Measurements from ENCODE around the gene RNU1-2. TPM values are rescaled to one million over a fixed set of nuclear protein-coding genes. Genes with fewer than 3 reads are reported as not detected.

RNU1-2 gene
- total RNA-seq, 2 donors from 2014 or later: under 0.01 TPM

GRCh38 chr1:16922885-16923431, 27.2 kb downstream of the RNU1-2 start:
- Histone ChIP-seq H3K27me3 (replicated peaks; ENCODE audit: insufficient read depth) (no peaks in the 10 kb centered on the region), H3K27ac (no peak overlapping the region), H3K9me3 (no peaks in the 10 kb centered on the region), H3K4me1 (ENCODE audit: control insufficient read depth in 1 of 2, low read depth in 2 of 2) (peaks cover 0 to 6% of the 10 kb centered on the region in 2 donors), H3K36me3 (no peaks in the 10 kb centered on the region), H3K4me3 (no peak overlapping the region)
- no peak for TF ChIP-seq CTCF (IDR thresholded peaks at IDR 0.05)
- DNase-seq (ENCODE audit: low spot score) (no peak), ATAC-seq (ENCODE audit: insufficient number of reproducible peaks, low FRiP score, low read depth) (no peak)

- H3K4me3 ChIP-seq: no peak overlapping the region
- H3K27me3 ChIP-seq (replicated peaks; ENCODE audit: insufficient read depth): no peaks in the 10 kb centered on the region
- H3K4me1 ChIP-seq (ENCODE audit: control insufficient read depth in 1 of 2, low read depth in 2 of 2): peaks cover 0 to 6% of the 10 kb centered on the region in 2 donors
- ATAC-seq (ENCODE audit: insufficient number of reproducible peaks, low FRiP score, low read depth): no peak
- TF ChIP-seq CTCF (IDR thresholded peaks at IDR 0.05): no peak
- H3K36me3 ChIP-seq: no peaks in the 10 kb centered on the region
- no peak overlapping the region for H3K27ac ChIP-seq
- DNase-seq (ENCODE audit: low spot score): no peak
- H3K9me3 ChIP-seq: no peaks in the 10 kb centered on the region
Observed at GRCh38 chr1:16924216-16924918, 28.6 kb downstream of the RNU1-2 start.

GRCh38 chr1:16924919-16925477, 29.2 kb downstream of the RNU1-2 start:
- DNase-seq (ENCODE audit: low spot score) (no peak), ATAC-seq (ENCODE audit: insufficient number of reproducible peaks, low FRiP score, low read depth) (no peak)
- TF ChIP-seq CTCF (IDR thresholded peaks at IDR 0.05): no peak
- Histone ChIP-seq H3K27ac (no peak overlapping the region), H3K4me1 (ENCODE audit: control insufficient read depth in 1 of 2, low read depth in 2 of 2) (peaks cover 0 to 6% of the 10 kb centered on the region in 2 donors), H3K36me3 (no peaks in the 10 kb centered on the region), H3K27me3 (replicated peaks; ENCODE audit: insufficient read depth) (no peaks in the 10 kb centered on the region), H3K9me3 (no peaks in the 10 kb centered on the region), H3K4me3 (no peak overlapping the region)

GRCh38 chr1:16925635-16926490, 30.1 kb downstream of the RNU1-2 start:
- peaks cover 4% of the 10 kb centered on the region for H3K36me3 ChIP-seq
- DNase-seq (ENCODE audit: low spot score): no peak
- H3K27ac ChIP-seq: no peak overlapping the region
- no peaks in the 10 kb centered on the region for H3K9me3 ChIP-seq
- no peak overlapping the region for H3K4me3 ChIP-seq
- no peak for ATAC-seq (ENCODE audit: insufficient number of reproducible peaks, low FRiP score, low read depth)
- H3K27me3 ChIP-seq (replicated peaks; ENCODE audit: insufficient read depth): no peaks in the 10 kb centered on the region
- no peak for TF ChIP-seq CTCF (IDR thresholded peaks at IDR 0.05)
- peaks cover 0 to 6% of the 10 kb centered on the region in 2 donors for H3K4me1 ChIP-seq (ENCODE audit: control insufficient read depth in 1 of 2, low read depth in 2 of 2)
